Measurements from ENCODE around the gene MMGT1.

DNA sequence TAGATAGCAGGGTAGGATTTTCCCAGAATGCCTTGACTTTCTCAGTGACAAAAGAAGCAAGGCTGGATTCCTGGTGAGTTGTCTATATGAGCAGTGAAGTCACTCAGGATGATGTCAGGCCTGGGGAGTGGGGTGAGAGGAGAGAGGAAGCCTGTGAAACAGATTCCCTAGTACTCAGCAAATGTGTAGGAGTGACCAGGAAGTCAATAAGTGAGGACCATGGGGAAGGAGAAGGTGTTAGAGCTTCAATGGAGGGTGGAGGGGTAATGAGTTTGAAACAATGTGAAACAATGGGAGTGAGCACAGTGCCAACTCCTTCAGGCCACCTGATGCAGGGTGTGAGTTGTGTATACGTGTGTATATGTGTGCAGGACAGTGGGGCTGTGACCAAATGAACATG is 9.1 kb upstream of the MMGT1 start:
- TF ChIP-seq CTCF (conservative IDR thresholded peaks at IDR 0.05; ENCODE audit: low read length) = no peak
- no peak for TF ChIP-seq EZH2phosphoT487 (IDR thresholded peaks at IDR 0.05; ENCODE audit: borderline replicate concordance, low read depth, low read length)
